ENCODE data around the gene KIAA1671.

KIAA1671 gene

DNA sequence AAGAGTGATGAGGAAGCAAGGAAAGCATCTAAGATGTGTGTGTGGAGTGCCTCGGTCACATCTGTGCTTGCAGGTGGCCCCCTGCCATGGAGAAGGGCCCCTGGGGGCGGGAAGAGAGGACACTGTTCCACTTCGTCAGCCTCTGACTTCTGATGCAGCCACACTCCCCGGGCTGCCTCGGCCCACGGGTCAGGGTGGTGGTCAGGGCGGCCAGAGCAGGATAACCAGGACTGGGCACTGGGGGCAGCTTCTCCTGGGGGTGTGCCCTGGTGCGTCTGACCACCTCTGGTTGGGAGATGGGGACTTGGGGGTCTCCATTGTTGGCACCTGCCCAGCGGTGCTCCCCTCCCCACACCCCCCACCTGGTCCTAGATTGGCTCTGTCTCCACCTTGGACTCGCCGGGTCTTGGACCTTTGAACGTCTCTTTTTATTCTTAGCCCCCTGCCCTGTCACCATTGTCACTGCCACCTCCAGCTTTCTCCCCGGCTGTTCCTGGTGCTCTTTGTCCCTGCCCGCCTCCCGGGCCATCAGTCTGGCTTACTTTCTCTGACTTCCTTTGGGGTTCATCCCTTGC, 114.4 kb downstream of the KIAA1671 start:
- no peaks in the 10 kb centered on the region for H3K79me2 ChIP-seq (ENCODE audit: control insufficient read depth, insufficient read depth, low read length, poor library complexity)
- WGBS (ENCODE audit: extremely low coverage, insufficient coverage, insufficient read length) = no CpG with 5 or more reads among the region's 15 CpGs
- peak overlapping the region; percentile 27 for H2AK5ac ChIP-seq (ENCODE audit: low read length)
- DNase-seq = no peak
- H4K12ac ChIP-seq (ENCODE audit: low read depth, low read length) = no peak overlapping the region
- peaks cover 14 to 21% of the 10 kb centered on the region in 2 experiments for H3K4me1 ChIP-seq (ENCODE audit: control insufficient read depth in 1 of 2, insufficient read depth in 2 of 2, low read length in 2 of 2)
- no peak overlapping the region for H2AFZ ChIP-seq (ENCODE audit: insufficient read depth, low read length, poor library complexity)
- H4K91ac ChIP-seq (ENCODE audit: low read depth, low read length) = peak overlapping the region; percentile 48
- no peak overlapping the region for H3K4ac ChIP-seq (ENCODE audit: low read depth, low read length)
- no peak overlapping the region for H3K27ac ChIP-seq (ENCODE audit: low read depth, low read length)
- no peak overlapping the region for H3K14ac ChIP-seq (ENCODE audit: low read length)
- no peaks in the 10 kb centered on the region for H3K27me3 ChIP-seq (ENCODE audit: insufficient read depth, low read length)
- H3K23ac ChIP-seq (ENCODE audit: low read length) = no peak overlapping the region
- no peak overlapping the region for H2BK5ac ChIP-seq (ENCODE audit: low read depth, low read length, poor library complexity)
- H3K9me3 ChIP-seq (ENCODE audit: insufficient read depth, low read depth, low read length) = no peaks in the 10 kb centered on the region
- peak overlapping the region; percentile 49 for H2BK120ac ChIP-seq (ENCODE audit: insufficient read depth, low read length, poor library complexity)
- H3K4me2 ChIP-seq (ENCODE audit: low read length) = no peak overlapping the region
- peaks cover 16% of the 10 kb centered on the region for H3K79me1 ChIP-seq (ENCODE audit: low read length)
- H4K8ac ChIP-seq (ENCODE audit: low read depth, low read length) = no peak overlapping the region
- no peaks in the 10 kb centered on the region for H3K36me3 ChIP-seq (ENCODE audit: control insufficient read depth in 1 of 2, insufficient read depth in 2 of 2, low read length in 2 of 2)
- no peak overlapping the region for H3K9ac ChIP-seq (ENCODE audit: low read length)
- H2BK12ac ChIP-seq (ENCODE audit: low read length) = no peak overlapping the region
- H3K4me3 ChIP-seq (ENCODE audit: low read depth, low read length) = no peak overlapping the region
- no peak overlapping the region for H3K18ac ChIP-seq (ENCODE audit: low read length)

DNA sequence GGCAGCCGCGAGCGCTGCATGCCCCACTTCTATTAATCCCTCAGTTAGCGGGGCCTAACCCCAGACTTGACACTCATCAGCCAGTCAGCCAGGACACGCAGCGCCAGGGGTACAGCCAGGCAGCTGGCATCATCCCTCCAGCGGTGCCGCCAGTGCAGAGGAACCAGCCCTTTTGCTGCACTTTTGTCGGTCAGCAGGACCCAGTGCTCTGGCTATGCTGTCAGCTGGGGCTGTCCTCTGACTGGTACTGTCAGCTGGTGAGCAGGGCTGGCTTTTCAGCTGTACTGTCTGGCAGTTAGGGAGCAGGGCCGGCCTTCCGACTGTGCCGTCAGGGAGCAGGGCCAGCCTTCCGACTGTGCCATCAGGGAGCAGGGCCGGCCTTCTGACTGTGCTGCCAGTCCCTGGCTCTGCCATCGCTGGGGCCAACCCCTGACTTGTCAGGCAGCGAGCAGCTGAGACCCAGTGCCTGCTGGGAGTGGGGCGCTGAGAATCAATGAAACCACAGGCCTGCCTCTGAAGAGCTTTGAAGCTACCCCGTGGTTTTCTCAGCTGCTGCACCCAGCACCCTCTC, 115.4 kb downstream of the KIAA1671 start:
- no CpG with 5 or more reads among the region's 18 CpGs for WGBS (ENCODE audit: extremely low coverage, insufficient coverage, insufficient read length)
- H3K4me1 ChIP-seq (ENCODE audit: control insufficient read depth in 1 of 2, insufficient read depth in 2 of 2, low read length in 2 of 2) = peaks cover 21 to 29% of the 10 kb centered on the region in 2 experiments
- no peak overlapping the region for H2BK5ac ChIP-seq (ENCODE audit: low read depth, low read length, poor library complexity)
- H3K27me3 ChIP-seq (ENCODE audit: insufficient read depth, low read length) = no peaks in the 10 kb centered on the region
- H3K23ac ChIP-seq (ENCODE audit: low read length) = no peak overlapping the region
- H3K4me3 ChIP-seq (ENCODE audit: low read depth, low read length) = no peak overlapping the region
- H2AFZ ChIP-seq (ENCODE audit: insufficient read depth, low read length, poor library complexity) = no peak overlapping the region
- H2AK5ac ChIP-seq (ENCODE audit: low read length) = peak overlapping the region; percentile 39
- no peak overlapping the region for H4K12ac ChIP-seq (ENCODE audit: low read depth, low read length)
- no peak overlapping the region for H3K18ac ChIP-seq (ENCODE audit: low read length)
- peak overlapping the region; percentile 44 for H2BK12ac ChIP-seq (ENCODE audit: low read length)
- no peak overlapping the region for H3K4ac ChIP-seq (ENCODE audit: low read depth, low read length)
- H3K79me1 ChIP-seq (ENCODE audit: low read length) = peaks cover 14% of the 10 kb centered on the region
- no peak overlapping the region for H4K91ac ChIP-seq (ENCODE audit: low read depth, low read length)
- no peak for DNase-seq
- no peak overlapping the region for H2BK120ac ChIP-seq (ENCODE audit: insufficient read depth, low read length, poor library complexity)
- no peak overlapping the region for H3K27ac ChIP-seq (ENCODE audit: low read depth, low read length)
- H3K36me3 ChIP-seq (ENCODE audit: control insufficient read depth in 1 of 2, insufficient read depth in 2 of 2, low read length in 2 of 2) = no peaks in the 10 kb centered on the region
- no peak overlapping the region for H3K9ac ChIP-seq (ENCODE audit: low read length)
- H3K4me2 ChIP-seq (ENCODE audit: low read length) = no peak overlapping the region
- H3K79me2 ChIP-seq (ENCODE audit: control insufficient read depth, insufficient read depth, low read length, poor library complexity) = no peaks in the 10 kb centered on the region
- no peak overlapping the region for H4K8ac ChIP-seq (ENCODE audit: low read depth, low read length)
- H3K14ac ChIP-seq (ENCODE audit: low read length) = peak overlapping the region; percentile 26
- no peaks in the 10 kb centered on the region for H3K9me3 ChIP-seq (ENCODE audit: insufficient read depth, low read depth, low read length)

DNA sequence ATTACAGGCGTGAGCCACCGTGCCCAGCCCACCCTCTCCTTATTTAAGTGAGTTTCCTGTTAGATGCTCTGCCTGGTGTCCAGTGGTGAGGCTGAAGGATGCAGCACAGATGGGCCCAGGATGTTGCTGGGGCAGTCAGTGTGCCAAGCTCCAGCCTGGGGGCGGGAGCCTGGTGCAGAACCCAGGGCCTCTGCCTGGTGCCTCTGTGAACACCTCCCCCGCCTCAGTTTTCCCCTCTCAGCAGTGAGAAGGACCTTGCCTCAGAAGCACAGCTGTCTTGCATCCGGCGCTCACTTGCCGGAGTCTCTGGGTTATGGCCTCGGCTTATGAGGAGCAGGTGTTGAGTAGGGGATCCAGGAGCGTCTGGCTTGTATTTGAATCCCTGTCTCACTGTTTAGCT, 116.2 kb downstream of the KIAA1671 start:
- Histone ChIP-seq H3K9me3 (ENCODE audit: insufficient read depth, low read depth, low read length) (no peaks in the 10 kb centered on the region), H2BK120ac (ENCODE audit: insufficient read depth, low read length, poor library complexity) (no peak overlapping the region), H2AK5ac (ENCODE audit: low read length) (no peak overlapping the region), H3K4me1 (ENCODE audit: control insufficient read depth in 1 of 2, insufficient read depth in 2 of 2, low read length in 2 of 2) (peaks cover 21 to 29% of the 10 kb centered on the region in 2 experiments), H2AFZ (ENCODE audit: insufficient read depth, low read length, poor library complexity) (no peak overlapping the region), H4K12ac (ENCODE audit: low read depth, low read length) (no peak overlapping the region), H3K4ac (ENCODE audit: low read depth, low read length) (no peak overlapping the region), H4K91ac (ENCODE audit: low read depth, low read length) (no peak overlapping the region), H4K8ac (ENCODE audit: low read depth, low read length) (no peak overlapping the region), H3K27me3 (ENCODE audit: insufficient read depth, low read length) (no peaks in the 10 kb centered on the region), H3K79me2 (ENCODE audit: control insufficient read depth, insufficient read depth, low read length, poor library complexity) (no peaks in the 10 kb centered on the region), H2BK5ac (ENCODE audit: low read depth, low read length, poor library complexity) (no peak overlapping the region), H3K4me2 (ENCODE audit: low read length) (no peak overlapping the region), H2BK12ac (ENCODE audit: low read length) (no peak overlapping the region), H3K79me1 (ENCODE audit: low read length) (peaks cover 14% of the 10 kb centered on the region), H3K4me3 (ENCODE audit: low read depth, low read length) (no peak overlapping the region), H3K14ac (ENCODE audit: low read length) (no peak overlapping the region), H3K27ac (ENCODE audit: low read depth, low read length) (no peak overlapping the region), H3K18ac (ENCODE audit: low read length) (no peak overlapping the region), H3K9ac (ENCODE audit: low read length) (no peak overlapping the region), H3K36me3 (ENCODE audit: control insufficient read depth in 1 of 2, insufficient read depth in 2 of 2, low read length in 2 of 2) (no peaks in the 10 kb centered on the region), H3K23ac (ENCODE audit: low read length) (no peak overlapping the region)
- DNase-seq = no peak
- WGBS (ENCODE audit: extremely low coverage, insufficient coverage, insufficient read length) = no CpG with 5 or more reads among the region's 9 CpGs

DNA sequence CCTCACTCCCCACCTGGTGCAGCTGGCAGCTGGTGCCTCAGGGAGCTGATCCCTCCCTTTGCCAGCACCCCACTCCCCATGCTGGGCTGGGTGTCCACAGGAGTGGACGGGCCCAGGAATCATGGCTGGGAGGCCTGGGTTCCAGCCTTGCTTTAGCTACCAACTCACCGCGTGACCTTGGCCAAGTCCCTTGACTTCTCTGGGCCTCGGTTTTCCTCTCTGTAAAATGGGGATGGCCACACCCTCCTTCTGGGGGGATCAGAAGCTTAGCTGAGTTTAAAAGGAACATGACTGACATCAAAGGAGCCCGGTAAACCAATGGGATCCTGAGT, 116.9 kb downstream of the KIAA1671 start:
- Histone ChIP-seq H3K18ac (ENCODE audit: low read length) (no peak overlapping the region), H2BK12ac (ENCODE audit: low read length) (no peak overlapping the region), H3K79me2 (ENCODE audit: control insufficient read depth, insufficient read depth, low read length, poor library complexity) (no peaks in the 10 kb centered on the region), H3K9ac (ENCODE audit: low read length) (no peak overlapping the region), H3K27ac (ENCODE audit: low read depth, low read length) (no peak overlapping the region), H4K12ac (ENCODE audit: low read depth, low read length) (no peak overlapping the region), H3K23ac (ENCODE audit: low read length) (no peak overlapping the region), H3K4ac (ENCODE audit: low read depth, low read length) (no peak overlapping the region), H2BK5ac (ENCODE audit: low read depth, low read length, poor library complexity) (no peak overlapping the region), H2AK5ac (ENCODE audit: low read length) (no peak overlapping the region), H3K9me3 (ENCODE audit: insufficient read depth, low read depth, low read length) (no peaks in the 10 kb centered on the region), H4K8ac (ENCODE audit: low read depth, low read length) (no peak overlapping the region), H3K4me1 (ENCODE audit: control insufficient read depth in 1 of 2, insufficient read depth in 2 of 2, low read length in 2 of 2) (peaks cover 21 to 29% of the 10 kb centered on the region in 2 experiments), H3K4me2 (ENCODE audit: low read length) (no peak overlapping the region), H4K91ac (ENCODE audit: low read depth, low read length) (peak overlapping the region; percentile 24), H2AFZ (ENCODE audit: insufficient read depth, low read length, poor library complexity) (no peak overlapping the region), H3K79me1 (ENCODE audit: low read length) (peaks cover 14% of the 10 kb centered on the region), H3K4me3 (ENCODE audit: low read depth, low read length) (no peak overlapping the region), H3K36me3 (ENCODE audit: control insufficient read depth in 1 of 2, insufficient read depth in 2 of 2, low read length in 2 of 2) (no peaks in the 10 kb centered on the region), H3K14ac (ENCODE audit: low read length) (no peak overlapping the region), H3K27me3 (ENCODE audit: insufficient read depth, low read length) (no peaks in the 10 kb centered on the region), H2BK120ac (ENCODE audit: insufficient read depth, low read length, poor library complexity) (no peak overlapping the region)
- WGBS (ENCODE audit: extremely low coverage, insufficient coverage, insufficient read length) = no CpG with 5 or more reads among the region's 5 CpGs
- DNase-seq = no peak
